ENCODE data around the gene NTN5. TPM values are rescaled to one million over a fixed set of nuclear protein-coding genes. Genes with fewer than 3 reads are reported as not detected.

Gene NTN5
- total and polyA plus RNA-seq, 9 of the 15 experiments (the other 6 are each of a cell fraction or from before 2014, with no cell fraction given) = not detected

GRCh38 chr19:48633148-48634035, 39.4 kb downstream of the NTN5 start (continued):
- TF ChIP-seq ZNF280B (CRISPR knock-in tag; IDR thresholded peaks at IDR 0.05) (no peak), MYNN (IDR thresholded peaks at IDR 0.05) (no peak), MYNN (CRISPR knock-in tag; IDR thresholded peaks at IDR 0.05) (no peak), NFATC3 (IDR thresholded peaks at IDR 0.05) (no peak), FOXP4 (CRISPR knock-in tag; IDR thresholded peaks at IDR 0.05; ENCODE audit: borderline replicate concordance) (no peak), HNRNPL (IDR thresholded peaks at IDR 0.05; ENCODE audit: low read depth, low read length) (no peak), TCF7L2 (IDR thresholded peaks at IDR 0.05; ENCODE audit: low read depth, low read length) (no peak), MEIS2 (IDR thresholded peaks at IDR 0.05; ENCODE audit: partially characterized antibody) (no peak), NR0B1 (IDR thresholded peaks at IDR 0.05; ENCODE audit: partially characterized antibody) (no peak), BRD4 (IDR thresholded peaks at IDR 0.05) (no peak), ZFPM2 (CRISPR knock-in tag; IDR thresholded peaks at IDR 0.05) (no peak), ZNF175 (CRISPR knock-in tag; IDR thresholded peaks at IDR 0.05; ENCODE audit: low read depth) (no peak), ZNF586 (CRISPR knock-in tag; conservative IDR thresholded peaks at IDR 0.05) (no peak), MIER1 (IDR thresholded peaks at IDR 0.05; ENCODE audit: low read depth) (no peak), MCM2 (IDR thresholded peaks at IDR 0.05; ENCODE audit: low read depth) (no peak), GTF2A2 (tag; IDR thresholded peaks at IDR 0.05) (0 out of 2 replicates have a peak, but pooled peaks have one; percentile 12), ETS2 (tag; IDR thresholded peaks at IDR 0.05; ENCODE audit: borderline replicate concordance, poor library complexity, severe bottlenecking) (no peak), CEBPZ (IDR thresholded peaks at IDR 0.05; ENCODE audit: borderline replicate concordance, low read depth, low read length) (no peak), JUND (IDR thresholded peaks at IDR 0.05; ENCODE audit: borderline replicate concordance, low read depth, low read length) (no peak), JUND (tag; IDR thresholded peaks at IDR 0.05; ENCODE audit: borderline replicate concordance, low read depth, low read length) (peak; percentile 48; the same call in 1 of the 3 replicates)
